ENCODE results near the gene HERC2.

HERC2 gene

DNA sequence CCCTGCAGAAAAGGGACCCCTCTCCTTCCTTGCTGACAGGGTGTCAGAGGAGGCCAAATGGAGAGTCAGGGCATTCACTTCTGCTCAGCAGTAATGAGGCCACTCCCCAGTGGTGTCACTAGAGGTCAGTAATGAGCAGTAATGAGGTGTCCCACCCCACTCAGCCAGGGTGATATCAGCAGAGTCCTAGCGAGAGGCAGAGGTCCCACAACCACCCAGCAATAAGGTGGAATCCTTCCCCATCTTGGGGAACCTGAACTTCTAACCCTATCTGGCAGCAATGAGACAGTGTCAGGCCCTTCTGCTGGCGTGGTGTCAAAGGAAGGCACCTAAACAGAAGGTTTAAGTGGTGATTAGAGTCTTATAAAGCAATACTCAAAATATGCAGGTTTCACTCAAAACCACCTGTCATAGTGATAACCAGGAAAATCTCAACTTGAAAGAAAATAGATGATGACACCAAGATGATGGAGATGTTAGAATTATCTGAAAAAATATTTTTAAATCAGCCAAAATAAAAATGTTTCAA lies 235.7 kb downstream of the HERC2 start:
- no peak for DNase-seq

DNA sequence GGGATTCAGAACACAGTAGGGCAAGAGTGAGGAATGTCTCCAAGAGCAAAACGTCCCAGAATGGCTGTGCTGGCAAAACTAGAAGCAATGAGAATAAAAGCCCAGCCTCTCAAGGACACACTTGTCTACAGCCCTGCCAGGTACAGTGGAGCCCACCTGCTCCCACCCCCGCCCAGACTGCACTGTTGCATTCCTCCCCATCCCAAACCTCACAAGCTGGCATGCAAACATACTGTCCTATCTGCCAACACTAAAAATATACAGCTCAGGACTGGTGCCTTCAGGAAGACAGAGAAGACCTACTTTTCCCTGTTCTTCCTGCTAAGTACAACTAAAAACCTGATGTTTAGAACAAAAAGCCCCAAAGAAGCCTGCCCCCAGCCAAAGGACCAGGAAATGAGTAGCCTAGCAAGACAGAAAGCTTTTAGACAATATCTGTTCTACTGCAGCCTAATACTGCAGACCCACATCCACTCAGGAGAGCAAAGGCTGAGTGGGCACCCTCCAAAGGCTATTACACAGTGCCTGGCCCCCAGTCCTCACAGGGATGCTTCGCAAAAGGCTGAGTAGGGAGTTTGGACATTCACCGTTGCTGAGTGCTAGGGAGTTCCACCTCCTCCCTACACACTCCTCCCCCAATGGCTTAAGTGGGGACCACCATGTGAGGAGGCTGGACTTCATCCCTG lies 236.3 kb downstream of the HERC2 start:
- DNase-seq, result no peak

GRCh38 chr15:28084547-28084946 lies 237.4 kb downstream of the HERC2 start:
- DNase-seq, result no peak

GRCh38 chr15:28082891-28083684 lies 238.9 kb downstream of the HERC2 start:
- no peak for DNase-seq

DNA sequence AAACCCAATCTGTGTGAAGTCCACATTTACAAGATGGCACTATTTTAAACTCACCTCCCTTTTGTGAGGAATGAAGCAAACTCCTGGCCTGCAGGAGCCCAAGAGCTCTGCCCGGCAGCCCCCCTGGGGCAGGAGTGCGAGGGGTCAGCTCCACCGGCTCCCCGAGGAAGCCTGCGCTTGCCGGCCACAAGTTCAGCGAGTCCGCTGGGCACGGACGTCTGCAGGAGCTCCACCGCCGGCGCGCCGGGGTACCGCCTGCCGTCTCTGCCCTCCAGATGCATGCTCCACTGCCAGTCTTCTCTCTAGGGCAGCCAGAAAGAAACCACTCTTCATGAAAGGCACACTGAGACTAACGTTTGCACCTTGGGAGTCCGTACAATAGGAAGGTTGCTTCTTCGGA lies 240.4 kb downstream of the HERC2 start:
- DNase-seq, result no peak

- no peak for DNase-seq
These were observed 241.6 kb downstream of the HERC2 start for GRCh38 chr15:28080386-28080785.

GRCh38 chr15:28079313-28079969 lies 242.5 kb downstream of the HERC2 start:
- DNase-seq, result no peak

DNA sequence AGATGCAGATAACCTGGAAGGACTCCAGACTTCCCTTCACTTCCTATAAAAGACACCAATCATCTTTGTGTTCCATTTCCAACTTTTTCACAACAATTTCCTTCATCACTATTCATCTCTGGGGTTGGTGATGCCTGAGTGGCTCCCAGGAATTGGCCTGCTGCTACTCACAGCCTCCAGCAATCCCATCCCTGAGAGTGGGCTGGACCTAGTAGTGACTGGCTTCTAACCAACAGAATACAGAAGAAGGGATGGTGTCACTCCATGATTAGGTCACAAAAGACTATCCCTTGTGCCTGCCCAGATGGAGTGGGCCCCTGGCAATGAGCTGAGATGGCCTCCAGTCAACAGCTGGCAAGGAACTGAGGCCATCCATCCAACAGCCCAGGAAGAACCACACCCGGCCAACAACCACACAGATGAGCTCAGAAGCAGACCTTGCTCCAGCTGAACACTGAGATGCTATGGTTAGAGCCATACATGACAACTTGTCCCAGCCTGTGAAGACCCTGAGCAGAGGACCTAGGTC lies 243.7 kb downstream of the HERC2 start:
- DNase-seq, result no peak

- no peak for DNase-seq
These were observed 246.4 kb downstream of the HERC2 start for GRCh38 chr15:28075573-28075972.

DNA sequence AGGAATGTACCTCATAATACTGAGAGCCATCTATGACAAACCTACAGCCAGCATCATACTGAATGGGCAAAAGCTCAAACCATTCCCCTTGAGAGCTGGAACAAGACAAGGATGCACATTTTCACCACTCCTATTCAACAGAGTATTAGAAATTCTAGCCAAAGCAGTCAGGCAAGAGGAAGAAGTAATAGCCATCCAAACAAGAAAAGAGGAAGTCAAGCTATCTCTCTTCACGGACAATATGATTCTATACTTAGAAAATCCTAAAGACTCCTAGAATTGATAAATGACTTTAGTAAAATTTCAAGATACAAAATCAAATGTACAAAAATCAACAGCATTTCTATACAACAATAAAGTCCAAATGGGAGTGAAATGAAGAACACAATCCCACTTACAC lies 253.0 kb downstream of the HERC2 start:
- DNase-seq, result no peak

- DNase-seq, result no peak
These were observed 255.7 kb downstream of the HERC2 start for GRCh38 chr15:28066231-28066630.
